ENCODE data around the gene SNU13.

The SNU13 gene

GRCh38 chr22:41683052-41683451 is 5.6 kb downstream of the SNU13 start:
- ChIA-PET POLR2A (interaction anchor here (0.6 kb wide), 1 partner anchor 1317 kb away, joined by 5 read pairs; no protein-coding TSS in a partner anchor), CTCF (interaction anchor here (0.6 to 6.5 kb wide), 6 partner anchors 14 to 1774 kb away, joined by 3 to 43 read pairs (median 4); no protein-coding TSS in a partner anchor)
- Histone ChIP-seq H3K4me3 (ENCODE audit: low read depth, low read length) (peak overlapping the region; percentile 81), H3K4me1 (ENCODE audit: control insufficient read depth, insufficient read depth, low read length) (peaks cover 4% of the 10 kb centered on the region; the same call in 1 of the 2 replicates), H3K9me3 (ENCODE audit: control insufficient read depth, insufficient read depth, low read depth, low read length) (no peaks in the 10 kb centered on the region), H3K27ac (ENCODE audit: extremely low read depth, low read depth, low read length) (peak overlapping the region; percentile 66), H3K36me3 (ENCODE audit: control insufficient read depth in 2 of 2, insufficient read depth in 1 of 2, low read length in 2 of 2) (peaks cover 29 to 33% of the 10 kb centered on the region in 2 experiments)
- TF ChIP-seq ZNF2 (tag by site-specific recombination; IDR thresholded peaks at IDR 0.05) (no peak), ZNF214 (tag by site-specific recombination; IDR thresholded peaks at IDR 0.05; ENCODE audit: borderline replicate concordance) (no peak), ZNF155 (tag by site-specific recombination; IDR thresholded peaks at IDR 0.05) (no peak)

GRCh38 chr22:41682033-41682807 is 6.4 kb downstream of the SNU13 start:
- Histone ChIP-seq H3K36me3 (ENCODE audit: control insufficient read depth in 2 of 2, insufficient read depth in 1 of 2, low read length in 2 of 2) (peaks cover 37 to 39% of the 10 kb centered on the region in 2 experiments), H3K9me3 (ENCODE audit: control insufficient read depth, insufficient read depth, low read depth, low read length) (no peaks in the 10 kb centered on the region), H3K4me1 (ENCODE audit: control insufficient read depth, insufficient read depth, low read length) (peaks cover 4% of the 10 kb centered on the region; the same call in 1 of the 2 replicates), H3K4me3 (ENCODE audit: low read depth, low read length) (peak overlapping the region; percentile 81), H3K27ac (ENCODE audit: extremely low read depth, low read depth, low read length) (peak overlapping the region; percentile 66)
- POLR2A ChIA-PET, result interaction anchor here (1.5 kb wide), 1 partner anchor 15 kb away, joined by 14 read pairs; no protein-coding TSS in a partner anchor
- CTCF ChIA-PET, result interaction anchor here (6.5 kb wide), 1 partner anchor 15 kb away, joined by 43 read pairs; no protein-coding TSS in a partner anchor
- no peak for TF ChIP-seq ZNF548 (tag by site-specific recombination; IDR thresholded peaks at IDR 0.05)
- no peak for TF ChIP-seq ZNF24 (tag by site-specific recombination; IDR thresholded peaks at IDR 0.05)
- TF ChIP-seq ZNF692 (tag by site-specific recombination; IDR thresholded peaks at IDR 0.05), result no peak
- TF ChIP-seq ZNF629 (tag by site-specific recombination; IDR thresholded peaks at IDR 0.05), result peak; percentile 98
- TF ChIP-seq WT1 (tag by site-specific recombination; IDR thresholded peaks at IDR 0.05), result no peak
- TF ChIP-seq ZNF423 (tag by site-specific recombination; IDR thresholded peaks at IDR 0.05), result no peak
- TF ChIP-seq ZNF157 (tag by site-specific recombination; IDR thresholded peaks at IDR 0.05), result no peak
- TF ChIP-seq ZNF214 (tag by site-specific recombination; IDR thresholded peaks at IDR 0.05; ENCODE audit: borderline replicate concordance), result no peak
- peak; percentile 70 for TF ChIP-seq SP2 (tag by site-specific recombination; IDR thresholded peaks at IDR 0.05)
- no peak for TF ChIP-seq ZNF843 (tag by site-specific recombination; IDR thresholded peaks at IDR 0.05)
- peak; percentile 14; the same call in 1 of the 2 replicates for TF ChIP-seq ATF2 (tag by site-specific recombination; IDR thresholded peaks at IDR 0.05; ENCODE audit: low read depth)
- no peak for TF ChIP-seq ZNF518A (tag by site-specific recombination; conservative IDR thresholded peaks at IDR 0.05; ENCODE audit: low read depth)
- peak; percentile 10 for TF ChIP-seq ZBTB26 (tag by site-specific recombination; optimal IDR thresholded peaks at IDR 0.05)
- TF ChIP-seq ZNF19 (tag by site-specific recombination; IDR thresholded peaks at IDR 0.05; ENCODE audit: low read depth), result no peak
- TF ChIP-seq ELK4 (IDR thresholded peaks at IDR 0.05; ENCODE audit: borderline replicate concordance, low read depth, low read length), result no peak
- TF ChIP-seq MEIS1 (CRISPR knock-in tag; IDR thresholded peaks at IDR 0.05; ENCODE audit: borderline replicate concordance), result no peak
- peak; percentile 62; the same call in 1 of the 2 replicates for TF ChIP-seq ZNF10 (tag by site-specific recombination; IDR thresholded peaks at IDR 0.05)
- no peak for TF ChIP-seq ZNF623 (tag by site-specific recombination; IDR thresholded peaks at IDR 0.05)
- no peak for TF ChIP-seq ZNF707 (tag by site-specific recombination; IDR thresholded peaks at IDR 0.05)
- TF ChIP-seq SP3 (tag by site-specific recombination; IDR thresholded peaks at IDR 0.05), result peak; percentile 30
- TF ChIP-seq ZBTB17 (tag by site-specific recombination; IDR thresholded peaks at IDR 0.05), result peak; percentile 19; the same call in 1 of the 2 replicates
- TF ChIP-seq SP7 (tag by site-specific recombination; IDR thresholded peaks at IDR 0.05), result no peak
